HG03439 (cell line): ENCODE data around the gene PARVB.

ENCODE experiments used
- ATAC-seq: cut with Tn5 transposase; IDR thresholded peaks from one replicate; pipeline ENCODE4 v1.9.1; 2021; ENCODE audit warnings: mild to moderate bottlenecking, moderate library complexity; ENCODE audit not compliant: unreplicated experiment

PARVB gene

DNA sequence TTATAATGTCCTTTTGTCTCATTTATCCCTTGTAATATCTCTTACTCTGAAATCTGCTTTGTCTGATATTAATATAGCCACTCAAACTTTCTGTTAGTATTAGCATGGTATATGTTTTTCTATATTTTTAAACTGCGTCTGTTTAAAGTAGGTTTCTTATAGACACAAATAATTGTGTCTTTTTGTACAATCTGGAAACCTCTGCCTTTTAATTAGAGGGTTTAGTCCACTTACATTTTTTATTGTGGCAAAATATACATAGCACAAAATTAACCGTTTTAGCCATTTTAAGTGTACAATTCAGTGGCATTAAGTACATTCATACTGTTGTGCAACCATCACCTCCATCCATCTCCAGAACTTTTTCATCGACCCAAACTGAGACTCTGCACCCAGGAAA lies 185.2 kb downstream of the PARVB start:
- no peak for ATAC-seq

DNA sequence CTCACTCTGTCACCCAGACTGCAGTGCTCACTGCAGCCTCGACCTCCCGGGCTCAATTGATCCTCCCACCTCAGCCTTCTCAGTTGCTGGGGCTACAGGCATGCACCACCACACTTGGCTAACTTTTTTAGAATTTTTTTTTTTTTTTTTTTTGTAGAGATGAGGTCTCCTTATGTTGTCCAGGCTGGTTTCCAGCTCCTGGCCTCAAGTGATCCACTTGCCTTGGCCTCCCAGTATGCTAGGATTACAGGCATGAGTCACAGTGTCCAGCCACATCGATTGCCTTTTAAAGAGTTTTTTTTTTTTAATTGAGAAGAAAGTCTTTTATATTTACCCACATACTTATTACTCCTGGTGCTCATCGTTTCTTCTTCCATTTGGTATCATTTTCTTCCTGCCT lies 186.6 kb downstream of the PARVB start:
- no peak for ATAC-seq

DNA sequence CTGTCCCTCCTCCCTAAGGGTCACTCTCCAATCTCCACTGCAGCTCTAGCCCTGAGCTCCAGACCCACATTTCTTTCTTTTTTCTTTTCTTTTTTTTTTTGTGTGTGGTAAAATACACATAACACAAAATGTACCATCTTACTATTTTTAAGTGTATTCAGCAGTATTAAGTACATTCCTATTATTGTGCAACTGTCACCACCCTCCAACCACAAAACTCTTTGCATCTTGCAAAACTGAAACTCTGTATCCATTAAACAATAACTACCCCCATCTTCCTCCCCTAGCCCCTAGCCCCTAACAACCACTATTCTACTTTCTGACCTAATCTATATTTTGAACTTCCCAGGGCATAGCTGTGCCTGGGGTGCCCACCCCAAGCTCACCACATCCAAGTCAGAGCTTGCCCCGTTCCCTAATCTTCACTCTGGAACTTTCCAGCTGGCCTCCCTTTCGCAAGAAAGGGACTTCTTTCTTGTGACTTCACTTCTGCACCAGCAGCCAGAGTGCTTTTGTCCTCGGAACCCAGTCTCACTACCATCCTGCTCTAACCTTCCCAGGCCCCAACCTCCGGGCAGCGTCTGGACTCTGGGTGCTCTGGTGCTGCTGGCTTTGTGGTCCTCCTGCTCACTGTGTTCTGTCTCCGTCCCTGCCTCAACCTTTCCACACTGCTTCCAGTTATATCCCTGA lies 187.3 kb downstream of the PARVB start:
- no peak for ATAC-seq

DNA sequence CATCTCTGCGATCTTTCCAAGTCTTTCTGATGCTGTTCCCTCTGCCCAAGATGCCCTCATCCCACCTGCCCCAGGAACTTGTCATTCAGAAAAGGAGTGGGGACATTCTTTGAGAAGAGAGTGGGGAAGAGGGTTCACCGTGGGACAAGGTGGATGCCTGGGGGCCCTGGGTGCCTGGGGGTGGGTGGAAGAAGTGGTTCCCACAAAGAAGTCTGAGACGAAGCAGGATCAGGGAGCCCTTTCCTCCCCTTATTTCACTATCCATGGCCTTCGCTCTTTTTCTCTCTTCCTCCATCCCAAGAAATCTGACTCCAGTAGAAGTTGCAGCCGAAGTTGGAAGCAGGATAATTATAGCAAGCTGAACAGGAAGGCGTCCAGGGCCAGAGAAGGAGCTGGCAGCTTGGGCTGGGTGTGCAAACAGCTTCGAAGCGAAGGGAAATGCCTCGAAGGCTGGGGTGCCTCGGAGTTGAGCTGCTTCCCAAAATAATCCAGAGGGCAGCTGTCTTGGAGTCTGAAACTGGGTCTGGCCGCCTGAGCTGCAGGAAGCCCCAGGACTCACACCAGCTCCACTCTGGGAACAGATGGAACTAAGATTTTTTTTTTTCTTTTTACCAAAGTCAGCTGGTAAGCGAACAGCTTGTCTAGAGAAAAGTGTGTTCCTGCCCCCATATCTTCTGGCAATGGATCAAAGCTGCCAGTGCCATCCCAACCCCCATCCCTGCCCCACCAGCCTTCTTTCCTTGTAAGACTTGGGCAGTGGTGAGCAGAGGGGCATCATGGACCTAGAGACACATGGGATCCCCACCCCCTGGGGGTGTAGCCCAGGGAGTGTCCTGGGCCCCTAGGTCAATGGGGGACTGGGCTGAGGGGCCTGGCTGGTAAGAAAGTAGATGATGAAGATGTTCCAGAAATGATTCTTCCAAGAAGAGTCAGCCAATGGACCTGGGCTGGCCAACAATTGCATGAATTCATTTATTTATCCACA lies 188.1 kb downstream of the PARVB start:
- no peak for ATAC-seq

DNA sequence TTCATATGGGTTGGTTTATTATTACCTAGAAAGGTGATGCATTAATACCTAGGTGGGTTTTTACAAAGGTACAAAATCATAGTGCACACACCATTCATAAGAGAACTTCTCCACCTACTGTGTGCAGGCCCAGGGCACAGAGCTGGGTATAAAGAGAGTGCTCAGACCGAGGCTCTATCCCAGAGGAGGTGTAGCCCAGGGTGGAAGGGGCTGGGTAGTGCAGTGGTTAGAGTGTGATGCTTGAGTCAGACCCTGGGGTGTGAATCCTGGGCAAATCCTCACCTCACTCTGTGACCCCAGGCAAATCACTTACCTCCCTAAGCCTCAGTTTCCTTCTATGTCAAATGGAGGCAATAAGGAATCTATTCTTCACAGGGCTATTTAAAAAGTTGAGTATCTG lies 188.8 kb downstream of the PARVB start:
- ATAC-seq: no peak

DNA sequence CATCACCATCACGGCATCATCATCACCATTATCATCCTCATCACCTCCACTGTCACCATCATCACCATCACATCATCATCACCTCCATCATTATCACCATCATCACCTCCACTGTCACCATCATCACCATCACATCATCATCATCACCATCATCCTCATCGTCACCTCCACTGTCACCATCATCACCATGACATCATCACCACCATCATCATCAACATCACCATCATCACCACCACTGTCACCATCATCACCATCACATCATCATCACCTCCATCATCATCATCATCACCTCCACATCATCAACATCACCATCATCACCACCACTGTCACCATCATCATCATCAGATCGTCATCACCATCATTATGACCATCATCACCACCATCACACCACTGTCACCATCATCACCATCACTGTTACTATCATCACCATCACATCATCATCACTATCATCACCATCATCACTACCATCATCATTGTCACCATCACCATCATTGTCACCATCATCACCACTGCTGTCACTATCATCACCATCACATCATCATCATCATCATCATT lies 189.5 kb downstream of the PARVB start:
- ATAC-seq: no peak

DNA sequence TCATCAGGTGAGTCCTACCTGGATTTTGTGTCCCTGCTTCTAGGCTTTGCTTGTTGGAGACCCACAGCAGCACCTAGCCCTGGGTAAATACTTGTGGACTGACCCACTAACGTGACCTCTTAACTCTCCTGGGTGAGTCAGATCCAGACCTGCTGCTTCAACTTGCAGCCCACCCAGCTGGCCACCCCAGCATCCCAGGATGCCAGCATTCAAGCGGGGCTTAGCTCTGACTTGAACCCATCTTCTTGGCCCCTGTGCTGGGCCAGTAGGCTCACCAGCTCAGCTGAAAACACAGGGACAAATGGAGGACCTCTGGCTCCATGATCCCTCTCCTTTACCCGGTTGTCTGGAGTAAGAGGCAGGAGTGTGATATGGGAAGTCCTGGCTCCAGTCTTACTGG lies 190.1 kb downstream of the PARVB start:
- ATAC-seq: no peak

DNA sequence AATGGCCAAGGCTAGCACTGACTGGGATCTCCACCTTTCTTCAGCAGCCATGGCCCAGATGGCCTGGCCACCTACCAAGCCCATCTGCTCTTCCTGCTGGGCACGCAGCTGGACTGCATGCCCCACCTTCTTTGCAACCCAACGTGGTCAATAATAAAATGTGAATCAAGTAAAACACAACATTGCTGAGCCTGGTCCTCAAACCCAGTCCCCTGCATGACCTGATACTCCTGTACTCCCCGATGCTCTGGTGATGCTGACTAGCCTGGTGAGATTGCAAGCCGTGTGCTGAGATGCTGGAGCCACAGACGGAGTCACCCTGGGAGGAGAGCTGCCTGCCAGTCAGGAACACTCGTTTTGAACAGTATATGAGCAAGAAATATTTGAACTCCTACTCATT lies 190.7 kb downstream of the PARVB start:
- ATAC-seq: no peak

DNA sequence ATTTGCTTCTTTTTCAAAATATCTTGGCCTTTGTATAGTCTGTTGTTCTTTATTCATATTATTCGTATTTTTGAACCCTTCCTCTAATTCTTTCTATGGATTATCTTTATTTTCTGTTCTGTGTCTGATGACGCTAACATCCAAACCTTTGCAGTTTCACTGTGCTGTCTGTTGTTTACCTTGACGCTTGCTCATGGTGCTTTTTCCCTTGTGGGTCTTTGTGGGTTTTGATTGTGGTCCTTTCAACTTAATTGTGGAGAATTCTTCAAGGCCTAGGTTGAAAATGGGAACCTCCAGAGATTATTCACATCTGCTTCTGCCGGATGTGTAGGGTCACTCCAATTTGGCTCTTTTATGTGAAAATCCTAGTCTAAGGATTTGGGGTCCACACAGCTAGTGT lies 191.2 kb downstream of the PARVB start:
- no peak for ATAC-seq

DNA sequence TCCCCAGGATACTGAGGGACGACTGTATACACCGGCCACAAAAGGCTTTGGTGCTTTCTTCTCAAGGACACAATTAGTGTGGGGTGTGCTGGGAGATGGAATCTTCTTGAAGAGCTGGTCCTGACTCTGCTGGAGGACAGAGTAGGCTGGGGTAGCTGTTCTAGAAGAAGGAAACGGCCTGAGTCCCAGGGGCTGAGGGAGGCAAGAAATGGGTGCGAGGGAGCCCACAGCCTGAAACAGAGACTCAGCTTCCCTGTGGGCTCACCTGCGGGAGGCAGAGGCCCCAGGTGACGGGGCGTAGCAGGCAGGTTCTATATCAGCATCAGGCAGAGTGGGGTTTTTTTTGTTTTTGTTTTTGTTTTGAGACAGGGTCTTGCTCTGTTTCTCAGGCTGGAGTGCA lies 193.2 kb downstream of the PARVB start:
- ATAC-seq: no peak

DNA sequence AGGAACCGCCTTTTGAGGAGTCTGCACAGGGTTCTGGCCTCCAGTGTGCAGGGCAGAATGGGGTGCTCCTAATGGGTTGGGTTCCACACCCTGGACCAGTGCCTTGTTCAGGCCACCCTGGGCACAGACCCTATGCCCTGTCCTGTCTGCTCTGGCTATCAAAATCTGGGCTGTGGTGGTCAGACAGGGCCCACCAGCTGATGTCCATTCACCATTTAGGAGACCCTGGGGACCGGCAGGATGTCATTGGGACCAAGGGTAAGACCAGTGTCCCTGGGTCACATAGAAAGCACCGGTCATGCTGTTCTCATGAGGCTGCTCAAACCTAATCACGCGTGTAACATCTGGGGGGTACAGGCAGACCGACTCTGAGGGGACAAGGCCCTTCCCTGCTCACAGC lies 194.0 kb downstream of the PARVB start:
- ATAC-seq: no peak

DNA sequence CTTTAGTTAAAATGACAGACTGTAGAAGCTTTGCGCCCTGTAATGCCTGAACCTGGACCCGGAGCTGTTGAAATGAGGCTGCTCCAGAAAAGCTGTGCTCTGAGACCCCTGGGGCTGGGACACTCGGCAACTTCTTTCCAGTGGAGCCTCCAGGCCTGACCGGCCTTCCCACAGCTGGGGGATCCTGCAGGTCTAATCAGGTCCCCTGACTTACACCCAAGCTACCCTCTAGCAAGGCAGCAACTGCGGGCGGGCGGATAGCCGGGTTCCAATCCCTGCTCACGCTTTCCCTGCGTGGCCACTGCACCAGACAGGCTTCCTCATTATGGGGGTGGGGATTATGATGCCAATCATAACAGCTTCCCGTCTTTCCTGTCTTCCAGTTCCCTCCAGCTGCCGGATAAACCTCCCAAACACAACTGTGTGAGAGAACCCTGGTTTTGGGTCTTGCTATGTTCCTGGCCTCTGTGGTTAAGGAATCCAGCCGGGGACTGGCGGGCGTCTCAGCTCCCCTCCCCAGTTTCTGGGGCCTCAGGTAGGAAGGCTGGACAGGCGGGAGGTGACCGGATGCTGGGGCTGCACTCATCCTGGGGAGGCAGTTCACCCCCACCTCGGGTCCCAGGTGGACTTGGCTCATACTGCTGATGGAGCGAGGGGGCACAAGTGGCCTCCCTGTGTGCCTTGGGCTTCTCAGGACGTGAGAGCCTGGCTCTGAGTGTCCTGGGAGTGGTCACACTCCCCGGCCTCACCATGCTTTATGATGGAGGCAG lies 195.2 kb downstream of the PARVB start:
- ATAC-seq: no peak

DNA sequence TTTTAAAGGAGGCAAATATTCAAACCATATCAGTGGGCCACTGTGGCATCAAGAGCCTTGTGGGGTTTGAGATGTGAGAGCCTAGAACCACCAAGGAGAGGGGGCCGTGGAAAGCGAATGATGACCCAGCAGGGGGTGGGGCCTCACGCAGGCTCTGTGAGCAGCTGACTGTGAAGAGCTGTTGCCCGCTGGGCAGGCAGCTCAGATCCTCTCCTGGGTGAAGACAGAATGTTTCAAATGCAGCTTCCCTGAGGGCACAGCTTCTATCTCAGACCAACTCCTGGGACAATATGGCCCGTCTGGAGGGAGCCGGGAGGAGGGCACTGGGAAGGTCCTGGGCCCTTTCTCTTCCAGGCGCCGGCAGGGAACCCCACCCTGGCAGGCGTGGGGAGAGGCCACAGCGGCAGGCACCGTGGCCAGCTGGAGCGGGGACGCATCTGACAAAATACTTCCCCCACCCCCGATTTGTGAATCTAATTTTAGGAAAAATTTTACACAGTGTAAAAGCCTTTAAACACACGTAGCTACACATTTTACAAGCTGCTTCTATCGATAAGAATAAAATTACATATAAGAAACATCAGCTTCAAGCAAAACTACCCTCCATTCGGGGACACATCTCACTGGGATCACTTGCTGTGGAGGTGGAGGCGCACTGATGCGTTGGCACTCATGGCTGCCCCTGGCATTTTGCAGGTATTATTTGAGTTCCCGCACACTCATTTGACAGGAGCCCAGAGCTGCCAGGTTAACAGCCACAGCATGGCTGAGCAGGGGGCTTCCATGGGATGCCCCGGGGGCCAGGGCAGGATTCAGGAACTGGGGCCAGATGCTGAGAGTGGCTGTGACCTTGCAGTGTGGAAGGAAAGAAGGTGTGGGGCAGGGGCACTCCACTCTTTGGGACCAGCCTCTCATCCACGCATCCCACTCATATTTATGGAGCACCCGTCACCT lies 196.9 kb downstream of the PARVB start:
- no peak for ATAC-seq

DNA sequence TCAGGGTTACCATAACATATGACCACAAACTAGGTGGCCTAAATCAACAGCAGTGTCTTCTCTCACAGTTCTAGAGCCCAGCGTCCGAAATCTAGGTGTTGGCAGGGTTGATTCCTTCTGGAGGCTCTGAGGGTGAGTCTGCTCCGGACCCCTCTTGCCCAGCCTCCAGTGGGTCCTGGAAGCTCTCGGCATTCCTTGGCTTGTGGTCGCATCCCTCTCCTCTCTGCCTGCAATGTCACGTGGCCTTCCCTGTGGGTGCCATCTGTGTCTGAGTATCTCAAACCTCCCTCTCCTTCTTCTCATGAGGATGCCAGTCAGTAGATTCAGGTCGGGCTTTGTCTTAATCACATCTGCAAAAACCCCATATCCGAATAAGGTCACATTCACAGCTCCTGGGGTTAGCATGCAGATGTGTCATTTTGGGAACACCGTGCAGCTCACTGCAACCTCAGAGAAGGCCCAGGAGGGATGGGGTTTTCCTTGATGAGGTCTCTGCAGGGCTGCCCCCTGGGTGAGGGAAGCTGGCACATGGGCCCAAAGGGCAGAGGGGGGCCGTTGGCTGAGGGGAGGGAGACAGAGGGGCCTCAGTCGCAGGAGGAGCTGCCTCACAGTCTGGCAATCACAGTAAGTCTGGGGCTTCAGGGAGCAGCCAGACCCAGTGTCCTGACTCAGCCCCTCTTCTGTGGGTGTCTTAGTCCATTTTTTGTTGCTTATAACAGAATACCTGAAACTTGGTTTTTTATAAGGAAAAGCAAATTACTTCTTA lies 197.8 kb downstream of the PARVB start:
- no peak for ATAC-seq
